Hematopoietic multipotent progenitor cell treated with erythropoietin and hydrocortisone succinate and interleukin-3 and kit ligand, for 6 days (in vitro differentiated cells): ENCODE data around the gene NSDHL.
A peak's percentile ranks its signal among the peaks of the same experiment; 100 is the strongest.
"Not testable (repeated sequence)": the region's sequence is repeated elsewhere in the genome, so short reads cannot be mapped to it uniquely, and the experiment has no call there.

Source experiments
- DNase-seq: peaks from one replicate; pipeline ENCODE4 v3.0.0-alpha.2; 2015

Gene NSDHL

DNA sequence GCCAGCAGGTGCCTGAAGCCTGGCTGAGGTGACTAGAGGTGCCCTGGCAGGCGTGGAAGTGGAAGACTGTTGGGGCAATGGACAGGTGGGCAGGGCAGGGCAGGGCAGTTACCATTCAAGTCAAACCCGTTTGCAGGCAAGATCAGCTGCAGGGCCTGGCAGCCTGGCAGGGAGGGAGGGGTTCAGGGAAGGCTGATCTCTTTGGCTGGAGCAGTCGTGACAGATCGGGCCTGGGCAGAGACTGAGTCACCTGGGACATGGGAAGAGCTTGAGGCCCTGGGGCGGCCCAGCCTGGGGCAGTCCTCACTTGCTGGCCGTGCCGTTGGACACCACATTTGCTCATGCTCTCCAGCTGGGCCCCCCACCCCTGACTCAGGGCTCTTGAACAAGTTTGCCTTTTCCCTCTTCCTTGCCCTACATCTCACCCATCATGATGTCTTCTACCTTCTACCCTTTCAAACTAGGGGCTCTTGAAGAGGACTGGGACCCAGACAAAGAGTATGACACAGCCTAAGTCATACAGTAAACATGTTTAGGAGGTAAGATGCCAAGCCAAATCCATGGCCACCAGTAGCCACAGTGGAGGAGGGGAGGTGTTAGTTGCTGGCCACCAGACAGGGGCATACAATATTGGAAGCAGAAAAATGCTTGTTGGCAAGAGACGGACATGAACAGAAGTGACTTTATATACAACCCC, 65.0 kb downstream of the NSDHL start:
- no peak for DNase-seq

DNA sequence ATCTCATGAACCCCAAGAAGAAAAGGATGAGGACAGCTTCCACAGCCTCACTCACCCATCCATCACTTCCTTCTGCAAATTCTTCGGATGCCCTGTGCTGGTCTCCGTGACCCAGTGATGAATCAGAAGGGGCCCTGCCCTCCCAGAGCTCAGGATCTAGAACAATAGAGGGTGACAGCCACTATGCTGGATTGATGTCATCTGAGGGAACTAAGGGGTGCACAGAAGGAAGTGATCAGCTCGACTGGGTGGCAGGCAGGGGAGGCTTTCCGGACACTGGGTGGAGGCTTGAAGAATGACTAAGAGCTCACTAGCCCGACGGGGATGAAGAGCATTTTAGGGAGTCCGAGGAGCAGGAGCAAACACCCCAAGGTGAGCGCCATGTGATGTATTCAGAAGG, 65.6 kb downstream of the NSDHL start:
- DNase-seq, result no peak

DNA sequence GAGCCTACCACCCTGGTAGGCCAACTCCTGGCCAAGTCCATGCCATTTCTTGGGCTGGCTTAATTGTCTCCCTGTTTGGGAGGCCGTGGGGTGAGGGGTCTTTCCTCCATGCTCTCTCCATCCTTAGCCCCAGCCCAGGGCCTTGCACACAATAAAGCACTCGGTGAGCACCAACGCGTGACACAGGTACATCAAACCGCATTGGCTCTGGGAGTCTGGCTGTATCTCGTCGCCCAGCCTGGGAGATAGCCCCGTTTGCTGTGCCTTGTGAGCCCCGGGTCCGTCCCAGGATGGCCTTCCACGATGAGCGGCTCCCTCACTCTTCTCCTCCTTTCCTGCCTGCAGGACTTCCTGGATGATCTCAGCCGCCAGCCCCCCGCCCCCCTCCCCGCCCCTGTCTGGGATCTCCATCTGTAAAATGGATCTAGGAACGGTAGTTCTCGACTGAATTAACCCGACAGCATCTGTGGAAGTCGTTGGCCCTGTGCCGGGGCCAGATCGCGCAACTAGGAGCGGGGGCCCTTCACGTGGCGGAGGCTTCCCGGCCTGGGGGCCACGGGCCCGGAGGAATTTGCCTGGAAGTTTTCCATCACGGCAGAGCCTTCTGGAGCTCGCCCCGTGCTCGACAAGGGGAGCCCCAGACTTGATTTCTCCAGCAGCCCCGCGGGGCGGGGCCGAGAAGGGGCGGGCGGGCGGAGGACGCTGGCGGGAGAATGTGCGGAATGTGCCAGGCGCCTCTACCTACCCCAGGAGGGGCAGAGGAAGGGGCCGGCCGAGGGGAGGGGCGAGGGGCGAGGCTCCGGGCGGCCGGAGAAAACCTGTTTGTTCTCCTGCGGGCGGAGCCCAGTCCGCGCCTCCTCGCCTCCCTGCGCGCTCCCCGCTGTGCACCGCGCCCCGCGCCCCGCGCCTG, 66.6 kb downstream of the NSDHL start, which contains the start of gene ZNF185:
ZNF185 (plus strand) TSS at position 846 of the 910 bp plus-strand sequence. CDS start 16,423 bp downstream, outside the sequence.
- DNase-seq, result peak; percentile 10

DNA sequence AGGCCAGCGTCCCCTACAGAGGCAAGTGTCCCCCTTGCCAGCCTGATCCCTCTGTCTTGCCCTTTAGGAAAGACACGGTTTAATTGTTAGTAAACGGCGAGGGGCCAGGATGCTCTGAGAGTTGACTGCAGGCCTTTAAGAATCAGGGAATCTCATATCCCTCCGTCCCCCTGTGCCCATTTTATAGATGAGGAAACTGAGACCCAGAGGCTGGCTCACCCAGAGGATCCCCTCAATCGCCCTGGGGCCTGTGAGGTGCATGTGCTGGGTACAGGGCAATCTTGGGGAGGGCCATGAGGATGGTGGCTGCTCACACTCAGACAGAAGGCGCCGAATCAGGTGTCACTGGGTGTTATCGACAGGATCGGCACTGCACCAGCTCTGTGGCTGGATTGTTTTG, 67.6 kb downstream of the NSDHL start:
- no peak for DNase-seq

DNA sequence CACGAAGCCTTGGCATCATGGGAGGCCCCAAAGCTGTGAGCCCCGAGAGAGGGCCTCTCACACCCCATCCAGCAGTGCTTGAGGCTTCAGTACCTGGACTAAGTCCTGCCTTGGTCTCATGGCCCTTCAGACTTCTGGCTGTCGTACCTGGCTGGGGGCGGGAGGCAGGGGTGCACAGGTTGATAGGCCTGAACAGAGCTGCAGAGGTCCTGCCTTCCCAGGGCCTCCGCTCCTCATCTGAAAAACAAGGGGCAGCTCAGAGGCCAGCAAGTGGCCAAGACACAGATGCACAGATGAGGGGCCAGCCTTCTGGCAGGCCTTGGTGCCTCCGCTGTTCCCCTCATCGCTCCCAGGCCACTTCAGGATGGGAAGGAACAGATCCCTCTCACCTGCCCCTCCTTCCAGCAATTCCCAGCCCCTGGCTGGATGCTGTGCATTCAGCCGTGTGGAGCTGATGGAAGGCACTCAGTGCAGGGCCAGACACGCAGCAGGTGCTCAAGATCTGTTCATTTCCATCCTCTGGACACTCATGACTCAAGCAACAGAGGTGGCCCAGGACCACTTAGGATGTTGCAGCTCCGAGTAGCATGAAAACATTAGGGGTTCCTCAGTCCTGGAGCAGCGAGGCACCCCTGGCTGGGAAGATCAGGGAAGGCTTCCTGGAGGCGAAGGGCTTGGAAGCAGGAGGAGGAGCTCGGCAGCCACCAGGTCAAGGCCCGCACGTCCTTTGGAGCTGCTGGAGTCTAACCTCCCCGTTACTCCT, 68.4 kb downstream of the NSDHL start:
- no peak for DNase-seq

DNA sequence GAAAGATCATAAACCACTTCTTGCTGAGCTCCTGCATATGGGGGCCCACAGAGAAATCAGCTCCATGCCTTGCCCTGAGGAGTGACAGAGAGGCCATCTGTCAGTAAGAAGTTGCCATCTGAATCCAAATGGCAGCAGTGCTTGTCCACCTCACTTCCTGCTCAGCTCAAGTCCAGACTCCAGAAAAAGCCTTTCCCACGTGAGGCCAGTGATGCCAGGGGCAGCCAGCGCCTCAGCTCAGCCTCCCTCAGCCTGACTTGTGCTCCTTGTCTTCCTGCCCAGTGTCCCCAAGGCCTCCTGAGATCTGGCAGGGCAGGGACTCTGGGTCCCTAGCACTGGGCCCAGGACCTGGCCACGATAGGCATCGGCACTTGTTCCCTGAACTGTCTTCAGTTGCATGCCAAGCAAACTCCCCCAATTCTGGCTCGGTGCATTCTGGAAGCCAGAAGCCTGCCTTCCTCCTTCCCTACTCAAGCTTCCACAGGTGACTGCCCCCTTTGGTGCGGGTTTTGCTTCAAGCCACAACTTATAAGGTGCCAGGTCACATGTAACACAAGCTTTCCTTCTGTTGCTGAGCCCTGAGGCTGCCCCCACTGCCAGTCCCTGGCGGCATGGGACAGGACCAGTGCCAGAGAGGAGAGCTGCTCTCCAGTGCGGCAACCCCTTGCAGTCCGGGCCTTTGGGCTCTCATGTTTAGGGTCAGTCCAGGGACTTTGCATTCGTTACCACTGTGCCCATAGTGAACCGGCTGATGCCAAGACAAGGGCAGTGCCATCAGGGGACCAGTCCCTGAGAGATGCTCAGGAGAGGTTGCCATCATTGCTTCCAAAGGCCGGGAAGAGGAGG, 69.2 kb downstream of the NSDHL start:
- no peak for DNase-seq

DNA sequence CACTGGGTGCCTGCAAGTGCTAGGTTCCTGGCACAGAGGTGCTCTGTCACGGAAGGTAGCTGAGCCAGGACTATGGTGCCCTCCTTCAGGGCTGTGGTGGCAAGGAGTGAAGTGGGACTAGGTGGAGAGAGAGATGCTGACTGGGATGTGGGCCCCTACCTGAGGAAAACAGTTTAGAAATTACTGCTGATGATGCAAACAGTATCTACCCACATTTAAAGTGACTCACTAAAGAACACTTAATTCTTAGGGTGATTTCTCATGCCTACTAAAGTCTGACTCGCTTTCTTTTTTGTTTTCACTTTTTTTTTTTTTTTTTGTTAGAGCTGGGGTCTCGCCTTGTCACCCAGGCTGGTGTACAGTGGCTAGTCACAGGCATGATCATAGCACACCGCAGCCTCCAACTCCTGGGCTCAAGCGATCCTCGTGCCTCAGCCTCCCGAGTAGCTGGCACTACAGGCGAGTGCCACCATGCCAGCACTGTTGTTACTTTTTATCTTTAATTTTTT, 70.1 kb downstream of the NSDHL start:
- DNase-seq, result no peak

DNA sequence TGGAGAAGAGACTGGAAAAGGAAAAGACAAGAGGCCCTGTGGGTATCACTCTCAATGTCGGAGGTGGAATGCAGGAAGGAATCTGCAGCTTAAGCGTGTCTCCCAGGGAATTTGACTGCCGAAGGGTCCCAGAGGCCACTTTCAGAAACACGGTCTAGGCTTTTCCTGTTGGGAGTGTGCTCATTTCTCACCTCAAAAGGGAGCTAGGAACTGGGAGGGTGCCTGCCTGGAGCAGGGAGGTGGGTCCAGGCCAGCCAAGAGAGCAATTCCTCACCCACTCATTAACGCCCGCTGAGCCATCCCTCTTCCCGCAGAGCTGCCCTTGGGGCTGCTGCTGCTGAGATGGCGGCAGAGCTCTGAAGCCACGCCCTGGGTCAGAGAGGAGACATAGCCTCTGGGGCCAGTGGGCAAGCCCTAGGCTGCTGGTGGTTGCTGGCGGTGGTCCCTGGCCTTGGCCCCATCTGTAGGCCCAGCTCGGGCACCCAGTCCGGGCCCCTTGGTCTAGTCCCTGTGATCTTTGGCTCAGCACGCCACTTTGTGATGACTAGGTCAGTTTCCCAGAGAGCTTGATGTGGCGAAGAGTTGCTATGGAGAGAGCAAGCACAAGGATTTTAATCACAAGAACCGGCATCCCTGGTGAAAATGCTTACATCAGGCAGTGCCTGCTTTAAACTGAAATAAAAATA, 71.1 kb downstream of the NSDHL start:
- no peak for DNase-seq

DNA sequence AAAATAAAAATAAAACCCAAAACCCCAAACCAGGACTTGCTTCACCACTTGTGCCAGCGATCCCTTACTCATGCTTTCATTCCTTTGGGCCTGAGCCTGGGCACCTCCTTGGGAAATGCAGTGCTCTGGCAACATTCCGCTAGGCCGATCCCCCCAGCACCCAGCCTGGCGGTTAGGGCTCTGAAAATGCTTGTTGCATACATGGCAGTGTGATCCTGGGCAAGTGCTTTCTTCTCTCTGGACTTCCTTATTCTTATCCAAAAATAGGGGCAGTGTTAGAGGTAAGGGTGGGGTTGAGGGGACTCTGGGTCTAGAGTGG, 71.6 kb downstream of the NSDHL start:
- DNase-seq, result no peak

DNA sequence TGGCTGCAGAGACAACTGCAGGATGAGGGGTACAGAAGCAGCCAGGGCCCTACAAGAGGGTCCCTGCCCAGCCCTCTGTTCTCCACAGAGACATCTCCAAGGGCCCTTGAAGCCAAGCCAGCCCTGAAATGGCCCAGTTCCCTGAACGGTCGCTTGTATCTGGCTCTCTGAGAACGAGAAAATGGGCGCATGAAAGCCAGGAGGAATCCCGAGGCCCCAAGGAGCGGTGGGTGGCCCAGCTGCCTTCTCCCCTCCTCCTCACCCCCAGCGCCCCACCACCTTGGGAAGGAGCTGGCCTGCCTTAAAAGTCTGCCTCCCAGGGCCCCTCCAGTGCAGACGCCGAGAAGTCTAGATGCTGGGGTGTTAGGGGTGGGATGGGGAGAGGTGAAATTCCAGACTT, 72.7 kb downstream of the NSDHL start:
- DNase-seq, result no peak

DNA sequence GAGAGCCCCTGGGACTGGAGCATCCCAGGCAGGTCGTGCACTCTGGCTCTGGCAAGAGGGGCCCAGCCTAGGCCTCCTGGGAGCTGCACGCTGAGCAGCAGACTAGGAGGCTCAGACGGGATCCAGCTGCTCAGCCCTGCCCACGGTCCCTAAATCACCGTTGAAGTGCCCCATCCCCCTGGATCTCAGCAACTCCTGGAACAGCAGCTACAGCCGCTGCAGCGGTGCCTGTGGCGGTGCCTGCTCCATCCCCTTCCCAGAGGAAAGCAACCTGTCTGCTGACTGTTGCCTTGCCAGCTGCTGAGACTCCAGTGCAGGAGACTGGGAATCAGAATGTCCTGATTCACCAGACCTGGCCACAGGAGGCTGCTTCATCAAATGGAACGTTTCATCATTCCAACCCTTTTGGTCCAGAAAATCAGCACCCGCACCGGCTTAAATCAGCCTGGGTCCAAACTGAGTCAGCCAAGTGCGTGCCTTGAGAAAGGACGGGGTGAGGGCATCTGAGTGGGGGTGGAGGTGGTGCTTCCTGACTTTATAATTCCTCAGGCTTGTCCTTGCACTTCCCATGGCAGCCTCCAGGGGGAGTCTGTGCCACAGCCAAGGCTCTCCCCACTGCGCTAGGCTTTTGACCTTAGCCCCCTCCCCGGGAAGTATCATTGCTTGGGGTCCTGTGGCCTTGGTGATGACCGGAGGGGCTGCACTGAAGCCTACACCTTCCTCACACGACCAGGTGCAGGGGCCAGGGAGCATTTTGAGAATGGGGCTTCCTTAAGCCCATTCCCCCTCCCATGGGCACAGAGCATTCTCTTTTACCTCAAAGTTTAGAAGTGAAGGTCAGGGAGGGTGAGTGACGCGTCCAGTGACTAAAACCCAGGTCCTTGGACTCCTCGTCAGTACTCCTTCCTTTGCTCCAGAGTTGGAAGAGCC, 73.6 kb downstream of the NSDHL start:
- DNase-seq, result peak; percentile 53

DNA sequence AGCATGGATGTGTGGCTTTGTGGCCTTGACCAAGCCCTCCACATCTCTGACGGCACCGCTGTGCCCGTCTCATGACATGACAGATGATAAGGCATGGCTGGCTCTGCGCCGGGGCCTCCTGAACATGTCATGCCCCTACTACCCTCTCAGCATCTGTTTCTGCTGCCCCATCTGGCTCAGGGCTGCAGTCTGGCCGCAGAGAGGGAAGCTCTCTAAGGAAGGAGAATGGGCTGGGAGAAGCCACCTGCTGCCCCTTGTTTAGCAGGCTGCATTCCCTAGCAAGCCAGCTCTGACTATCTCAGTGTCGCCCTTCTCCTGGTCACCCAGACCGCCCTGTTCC, 74.2 kb downstream of the NSDHL start:
- DNase-seq, result no peak

DNA sequence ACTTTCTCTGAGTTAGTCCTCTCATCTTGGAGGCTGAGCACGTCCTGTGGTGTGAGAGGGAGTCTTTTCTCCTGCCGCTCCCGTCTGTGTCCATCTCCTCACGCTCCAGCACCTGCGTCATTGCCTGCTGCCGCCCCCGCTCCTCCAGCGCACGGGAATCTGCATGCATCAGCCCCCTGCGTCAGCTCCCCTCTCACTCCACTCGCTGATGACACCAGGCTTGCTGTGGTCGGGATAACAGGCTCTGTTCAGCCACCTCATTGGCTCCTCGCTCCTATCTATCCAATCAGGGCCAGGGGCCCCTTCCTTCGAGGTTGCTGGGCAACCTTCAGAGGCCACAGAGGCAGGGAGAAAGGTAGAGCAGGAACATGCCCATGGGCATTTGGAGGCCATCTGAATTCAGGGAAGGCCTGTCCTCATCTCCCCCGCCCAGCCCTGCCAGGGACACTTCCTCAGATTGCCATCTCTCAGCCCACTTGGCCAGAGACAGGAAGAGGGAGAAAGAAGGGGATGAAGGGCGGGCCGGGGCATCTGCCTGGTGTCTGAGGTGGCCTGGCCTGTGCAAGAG, 76.3 kb downstream of the NSDHL start:
- DNase-seq, result no peak

DNA sequence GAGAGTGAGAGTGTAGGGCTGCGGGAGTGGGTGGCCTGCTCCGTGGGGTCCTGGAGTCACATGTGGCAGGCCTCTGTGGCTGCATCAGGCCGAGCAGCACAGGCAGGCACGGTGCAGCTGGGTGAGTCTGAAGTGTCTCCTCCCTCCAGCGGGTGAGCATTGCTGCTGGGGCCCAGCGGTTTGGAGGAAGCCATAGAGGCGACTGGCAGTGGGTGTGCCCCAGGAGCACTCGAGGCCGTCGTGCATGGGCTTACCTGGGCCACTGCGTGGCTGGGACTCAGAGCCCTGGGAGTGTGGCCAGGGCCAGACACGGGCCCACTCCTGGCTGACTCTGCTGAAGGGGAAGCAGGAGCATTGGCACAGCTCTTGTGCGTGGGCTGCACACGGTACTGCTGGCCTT, 77.6 kb downstream of the NSDHL start:
- DNase-seq, result no peak

DNA sequence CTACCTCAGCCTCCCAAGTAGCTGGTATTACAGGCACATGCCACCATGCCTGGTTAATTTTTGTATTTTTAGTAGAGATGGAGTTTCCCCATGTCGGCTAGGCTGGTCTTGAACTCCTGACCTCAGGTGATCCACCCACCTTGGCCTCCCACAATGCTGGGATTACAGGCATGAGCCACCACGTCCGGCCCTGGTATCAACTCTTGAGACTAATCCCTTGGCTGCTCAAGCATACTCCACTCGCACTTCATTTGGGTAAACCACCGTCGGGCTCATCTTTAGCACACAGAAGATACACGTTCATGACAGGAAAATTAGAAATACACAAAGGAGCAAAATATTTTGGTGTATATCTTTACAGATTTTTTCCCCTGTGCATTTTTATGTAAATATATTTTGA, 79.2 kb downstream of the NSDHL start:
- not testable (repeated sequence) for DNase-seq

DNA sequence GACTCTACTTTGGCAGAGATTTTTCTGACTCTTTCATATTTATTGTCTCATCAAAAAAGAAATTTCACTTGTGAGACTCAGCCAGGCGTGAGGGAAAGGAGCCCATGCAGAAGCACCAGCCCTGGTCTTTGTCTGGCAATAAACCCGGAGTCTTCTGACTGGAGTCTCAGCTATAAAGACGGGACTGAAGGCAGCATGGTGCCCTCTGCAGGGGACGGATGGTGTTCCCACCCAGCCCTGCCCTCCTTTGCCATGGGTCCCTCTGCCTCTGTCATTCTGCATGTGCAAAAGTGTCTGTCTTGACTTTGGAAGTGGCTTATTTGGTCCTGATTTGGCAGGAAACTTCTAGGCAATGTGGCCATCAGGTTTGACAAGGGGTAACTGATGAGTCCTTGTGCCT, 81.2 kb downstream of the NSDHL start:
- peak; percentile 59 for DNase-seq

DNA sequence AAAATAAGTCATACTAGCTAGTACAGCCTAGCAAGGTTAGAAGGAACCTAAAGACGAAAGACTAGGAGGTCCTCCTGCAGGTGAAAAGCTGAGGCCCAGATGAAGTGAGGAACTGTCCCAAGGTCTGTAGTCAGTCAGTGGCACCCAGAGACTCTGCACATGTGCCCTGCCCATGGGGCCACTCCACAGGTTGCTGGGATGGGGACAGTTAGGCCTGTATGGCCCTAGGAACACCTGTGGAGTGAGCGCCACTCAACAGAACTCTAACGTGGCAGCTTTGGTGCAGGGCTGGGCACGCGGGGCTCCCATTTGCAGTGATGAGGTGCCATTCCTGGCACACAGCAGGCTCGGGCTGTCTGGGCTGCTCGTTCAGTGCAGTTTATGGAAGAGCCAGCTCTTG, 81.8 kb downstream of the NSDHL start:
- no peak for DNase-seq

DNA sequence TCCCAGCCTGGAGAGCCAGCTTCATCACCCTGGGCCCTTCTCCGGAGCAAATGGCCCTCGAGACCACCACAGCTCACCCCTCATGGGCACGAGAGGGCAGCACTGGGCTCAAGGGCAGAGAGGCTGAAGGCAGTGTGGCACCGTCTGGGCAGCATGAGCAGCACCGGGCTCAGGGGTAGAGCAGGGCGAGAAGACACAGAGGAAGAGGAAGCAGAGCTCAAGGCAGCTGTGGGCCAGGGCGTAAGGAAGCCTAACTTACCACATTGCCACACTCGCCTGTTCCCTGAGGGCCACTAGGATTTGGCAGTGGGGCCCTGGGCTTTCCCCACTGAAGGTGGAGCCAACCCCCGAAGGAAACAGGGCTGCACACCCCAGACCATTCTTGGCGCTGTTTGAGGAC, 82.5 kb downstream of the NSDHL start:
- peak; percentile 20 for DNase-seq

DNA sequence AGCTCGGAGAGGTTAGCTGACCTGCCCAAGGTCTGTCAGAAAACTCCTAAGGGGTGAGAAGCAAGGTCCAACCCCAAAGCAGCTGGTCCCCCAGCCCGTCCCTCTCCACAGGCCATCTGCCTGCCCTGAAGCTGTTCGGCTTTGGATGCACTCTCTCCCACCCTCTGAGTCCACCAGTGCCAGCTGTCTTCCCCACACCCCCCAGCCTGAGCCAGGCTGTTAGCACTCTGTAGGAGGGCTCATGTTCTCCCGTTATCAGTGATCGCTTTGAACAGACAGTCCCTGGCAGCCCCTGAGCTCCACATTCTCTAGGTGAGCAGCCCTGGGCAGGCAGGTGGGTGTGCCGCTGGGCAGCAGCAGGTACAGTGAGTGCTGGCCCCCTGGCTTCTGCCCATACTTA, 83.0 kb downstream of the NSDHL start:
- no peak for DNase-seq

DNA sequence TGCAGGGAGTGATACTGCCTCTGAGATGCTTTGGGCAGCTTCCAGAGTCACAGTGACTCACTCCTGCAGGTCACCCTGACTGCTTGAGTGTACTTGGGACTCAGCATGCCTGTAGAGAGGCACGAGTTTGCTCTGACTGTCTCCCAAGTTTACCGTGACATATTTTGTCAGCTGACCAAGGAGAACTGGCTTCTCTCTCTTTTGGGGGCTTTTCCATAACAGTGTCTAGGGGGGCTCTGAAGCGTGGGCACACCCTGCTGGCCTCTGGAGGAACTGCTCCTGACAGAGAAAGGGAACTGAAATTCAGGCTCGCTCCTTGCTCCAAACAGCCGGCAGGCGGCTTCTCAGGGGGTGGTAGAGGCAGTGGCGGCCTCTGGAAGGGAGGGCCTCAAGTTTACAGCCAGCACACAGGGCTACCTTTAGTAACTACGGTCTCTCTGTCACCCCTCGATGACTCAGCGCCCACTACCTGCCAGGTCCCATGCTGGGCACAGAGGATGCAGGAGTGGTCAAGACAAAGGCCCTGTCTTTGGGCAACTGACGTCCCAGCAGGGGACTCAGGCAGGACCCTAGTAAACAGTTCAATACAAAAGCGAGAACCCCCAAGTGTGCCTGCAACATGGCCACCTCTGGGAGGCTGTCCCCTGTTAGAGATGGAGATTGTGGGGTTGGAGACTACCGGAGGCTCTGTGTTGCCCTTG, 84.8 kb downstream of the NSDHL start:
- DNase-seq, result peak; percentile 72
